Measurements from ENCODE around the gene ARHGDIG.

- TF ChIP-seq, protein P1, sequence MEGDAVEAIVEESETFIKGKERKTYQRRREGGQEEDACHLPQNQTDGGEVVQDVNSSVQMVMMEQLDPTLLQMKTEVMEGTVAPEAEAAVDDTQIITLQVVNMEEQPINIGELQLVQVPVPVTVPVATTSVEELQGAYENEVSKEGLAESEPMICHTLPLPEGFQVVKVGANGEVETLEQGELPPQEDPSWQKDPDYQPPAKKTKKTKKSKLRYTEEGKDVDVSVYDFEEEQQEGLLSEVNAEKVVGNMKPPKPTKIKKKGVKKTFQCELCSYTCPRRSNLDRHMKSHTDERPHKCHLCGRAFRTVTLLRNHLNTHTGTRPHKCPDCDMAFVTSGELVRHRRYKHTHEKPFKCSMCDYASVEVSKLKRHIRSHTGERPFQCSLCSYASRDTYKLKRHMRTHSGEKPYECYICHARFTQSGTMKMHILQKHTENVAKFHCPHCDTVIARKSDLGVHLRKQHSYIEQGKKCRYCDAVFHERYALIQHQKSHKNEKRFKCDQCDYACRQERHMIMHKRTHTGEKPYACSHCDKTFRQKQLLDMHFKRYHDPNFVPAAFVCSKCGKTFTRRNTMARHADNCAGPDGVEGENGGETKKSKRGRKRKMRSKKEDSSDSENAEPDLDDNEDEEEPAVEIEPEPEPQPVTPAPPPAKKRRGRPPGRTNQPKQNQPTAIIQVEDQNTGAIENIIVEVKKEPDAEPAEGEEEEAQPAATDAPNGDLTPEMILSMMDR (IDR thresholded peaks at IDR 0.05; ENCODE audit: low read length), result no peak
- TF ChIP-seq EZH2phosphoT487 (IDR thresholded peaks at IDR 0.05; ENCODE audit: low read length) (no peak), EZH2 (optimal IDR thresholded peaks at IDR 0.05; ENCODE audit: low read depth, low read length) (no peak)
Observed at GRCh38 chr16:259226-259625, 21.2 kb upstream of the ARHGDIG start.

All from MM.1S (cell line).